Right atrium auricular region (tissue), 2 donors: ENCODE results near the gene FANCM. TPM values are rescaled to one million over a fixed set of nuclear protein-coding genes. Genes with fewer than 3 reads are reported as not detected.

Experiments
- DNase-seq: peaks from one replicate; pipeline ENCODE4 v3.0.0-alpha.2; 2019; ENCODE audit warnings: low spot score
- H3K27ac ChIP-seq, 2 donors: fragments of 200-600 bp; sonication (generic); 1 replicate in 1 of 2; 2 replicates in 1 of 2; pipeline ENCODE4 v1.5.1; 2016 to 2019
- H3K27me3 ChIP-seq, 2 donors: fragments of 200-600 bp; sonication (generic); one replicate each; pipeline versions ENCODE4 v1.5.1 to v1.6.0; 2017 to 2019
- H3K36me3 ChIP-seq: fragments of 200-600 bp; sonication (generic); one replicate; pipeline ENCODE4 v1.5.1; 2016
- H3K4me1 ChIP-seq, 2 donors: fragments of 200-600 bp; sonication (generic); one replicate each; pipeline versions ENCODE4 v1.5.1 to v1.6.0; 2017 to 2019
- H3K4me3 ChIP-seq, 2 donors: fragments of 200-600 bp; sonication (generic); 1 replicate in 1 of 2; 2 replicates in 1 of 2; pipeline ENCODE4 v1.5.1; 2017 to 2019; ENCODE audit warnings: mild to moderate bottlenecking in 1 of 2, moderate library complexity in 1 of 2
- H3K9me3 ChIP-seq, 2 donors: fragments of 200-600 bp; sonication (generic); one replicate each; pipeline ENCODE4 v1.5.1; 2019
- total RNA-seq, 2 donors: library from RNA; depleted of rRNA; stranded (reverse); fragments of >200 nt; gene quantifications; one replicate each; pipeline ENCODE4 v1.1.0, GENCODE V29; 2016
- TF ChIP-seq, protein P1 (sequence below), 2 donors: fragments of 200-600 bp; sonication (generic); IDR thresholded peaks; one replicate each; pipeline ENCODE4 v1.5.1; 2019; ENCODE audit warnings: antibody characterized with exemption in 2 of 2

Gene FANCM
- total RNA-seq, 2 donors from 2014 or later = 1.9 to 3.9 TPM

DNA sequence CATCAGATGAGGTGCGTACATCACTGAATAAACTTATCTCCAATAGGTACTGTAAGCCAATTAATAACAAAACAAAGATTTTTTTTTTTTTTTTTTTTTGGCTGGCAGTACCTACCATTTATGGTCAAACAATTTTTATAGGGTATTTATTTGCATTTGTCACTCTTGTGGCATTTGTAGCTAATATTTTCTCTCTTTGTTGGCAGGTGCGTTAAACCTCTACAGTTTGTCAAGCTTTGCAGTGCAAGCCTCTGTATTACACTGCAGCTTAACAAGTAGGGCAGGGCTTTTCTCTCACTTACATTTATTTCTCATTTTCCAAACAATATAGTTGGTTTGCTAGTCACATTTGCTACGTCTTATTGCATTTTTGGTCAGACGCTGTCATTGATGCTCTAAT, 39.5 kb upstream of the FANCM start:
- no peak for DNase-seq
- Histone ChIP-seq H3K27ac (no peak overlapping the region), H3K4me3 (no peak overlapping the region), H3K27me3 (no peaks in the 10 kb centered on the region), H3K9me3 (no peaks in the 10 kb centered on the region), H3K4me1 (no peaks in the 10 kb centered on the region), H3K36me3 (peaks cover 38% of the 10 kb centered on the region)
- TF ChIP-seq, protein P1, sequence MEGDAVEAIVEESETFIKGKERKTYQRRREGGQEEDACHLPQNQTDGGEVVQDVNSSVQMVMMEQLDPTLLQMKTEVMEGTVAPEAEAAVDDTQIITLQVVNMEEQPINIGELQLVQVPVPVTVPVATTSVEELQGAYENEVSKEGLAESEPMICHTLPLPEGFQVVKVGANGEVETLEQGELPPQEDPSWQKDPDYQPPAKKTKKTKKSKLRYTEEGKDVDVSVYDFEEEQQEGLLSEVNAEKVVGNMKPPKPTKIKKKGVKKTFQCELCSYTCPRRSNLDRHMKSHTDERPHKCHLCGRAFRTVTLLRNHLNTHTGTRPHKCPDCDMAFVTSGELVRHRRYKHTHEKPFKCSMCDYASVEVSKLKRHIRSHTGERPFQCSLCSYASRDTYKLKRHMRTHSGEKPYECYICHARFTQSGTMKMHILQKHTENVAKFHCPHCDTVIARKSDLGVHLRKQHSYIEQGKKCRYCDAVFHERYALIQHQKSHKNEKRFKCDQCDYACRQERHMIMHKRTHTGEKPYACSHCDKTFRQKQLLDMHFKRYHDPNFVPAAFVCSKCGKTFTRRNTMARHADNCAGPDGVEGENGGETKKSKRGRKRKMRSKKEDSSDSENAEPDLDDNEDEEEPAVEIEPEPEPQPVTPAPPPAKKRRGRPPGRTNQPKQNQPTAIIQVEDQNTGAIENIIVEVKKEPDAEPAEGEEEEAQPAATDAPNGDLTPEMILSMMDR (IDR thresholded peaks at IDR 0.05) = no peak

DNA sequence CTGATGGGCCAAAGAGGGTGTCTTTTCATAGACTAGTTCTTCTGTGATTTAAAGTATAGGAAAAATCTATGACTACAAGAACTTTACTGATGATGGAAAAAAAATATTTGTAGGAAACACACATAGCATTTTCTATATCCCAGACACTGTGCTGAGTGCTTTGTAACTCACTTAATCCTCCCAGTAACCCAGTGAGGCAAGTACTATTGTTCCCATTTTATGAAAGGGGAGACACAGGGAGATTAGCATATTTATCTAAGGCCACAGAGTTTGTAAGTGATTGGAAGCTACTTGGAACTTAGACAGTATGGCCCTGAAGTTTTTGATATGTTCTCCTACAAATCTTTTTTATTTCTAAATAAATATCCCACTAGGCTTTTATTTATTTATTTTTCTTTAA, 31.9 kb upstream of the FANCM start:
- H3K4me1 ChIP-seq = no peaks in the 10 kb centered on the region
- H3K9me3 ChIP-seq = no peaks in the 10 kb centered on the region
- H3K27me3 ChIP-seq = no peaks in the 10 kb centered on the region

DNA sequence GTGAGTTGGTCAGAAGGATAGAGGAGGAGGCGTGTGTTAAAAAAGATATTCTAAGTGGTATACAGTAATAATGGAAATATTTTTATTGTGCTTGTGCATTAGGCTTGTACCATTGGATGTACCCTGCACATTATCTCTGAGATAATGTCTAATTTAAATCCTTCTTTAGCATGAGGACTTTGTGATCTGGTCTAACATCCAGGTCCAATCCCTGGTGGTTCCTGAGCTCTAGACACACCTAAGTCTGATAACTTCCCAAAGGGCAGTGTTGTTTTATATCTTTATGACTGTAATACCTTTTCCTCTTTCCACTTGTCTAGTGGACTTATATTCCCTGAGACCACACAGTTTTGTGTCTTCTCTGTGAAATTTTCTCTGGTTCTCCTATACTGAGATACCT, 31.2 kb upstream of the FANCM start:
- TF ChIP-seq, protein P1 (IDR thresholded peaks at IDR 0.05) = no peak
- no peaks in the 10 kb centered on the region for H3K27me3 ChIP-seq
- no peaks in the 10 kb centered on the region for H3K4me1 ChIP-seq
- H3K4me3 ChIP-seq = no peak overlapping the region
- peaks cover 59% of the 10 kb centered on the region for H3K36me3 ChIP-seq
- no peak for DNase-seq
- H3K27ac ChIP-seq = no peak overlapping the region
- no peaks in the 10 kb centered on the region for H3K9me3 ChIP-seq

More for the DNA sequence above, 31.9 kb upstream of the FANCM start:
- Histone ChIP-seq H3K36me3 (peaks cover 62% of the 10 kb centered on the region), H3K27ac (no peak overlapping the region), H3K4me3 (no peak overlapping the region)
- DNase-seq = no peak
- TF ChIP-seq, protein P1 (IDR thresholded peaks at IDR 0.05) = no peak

DNA sequence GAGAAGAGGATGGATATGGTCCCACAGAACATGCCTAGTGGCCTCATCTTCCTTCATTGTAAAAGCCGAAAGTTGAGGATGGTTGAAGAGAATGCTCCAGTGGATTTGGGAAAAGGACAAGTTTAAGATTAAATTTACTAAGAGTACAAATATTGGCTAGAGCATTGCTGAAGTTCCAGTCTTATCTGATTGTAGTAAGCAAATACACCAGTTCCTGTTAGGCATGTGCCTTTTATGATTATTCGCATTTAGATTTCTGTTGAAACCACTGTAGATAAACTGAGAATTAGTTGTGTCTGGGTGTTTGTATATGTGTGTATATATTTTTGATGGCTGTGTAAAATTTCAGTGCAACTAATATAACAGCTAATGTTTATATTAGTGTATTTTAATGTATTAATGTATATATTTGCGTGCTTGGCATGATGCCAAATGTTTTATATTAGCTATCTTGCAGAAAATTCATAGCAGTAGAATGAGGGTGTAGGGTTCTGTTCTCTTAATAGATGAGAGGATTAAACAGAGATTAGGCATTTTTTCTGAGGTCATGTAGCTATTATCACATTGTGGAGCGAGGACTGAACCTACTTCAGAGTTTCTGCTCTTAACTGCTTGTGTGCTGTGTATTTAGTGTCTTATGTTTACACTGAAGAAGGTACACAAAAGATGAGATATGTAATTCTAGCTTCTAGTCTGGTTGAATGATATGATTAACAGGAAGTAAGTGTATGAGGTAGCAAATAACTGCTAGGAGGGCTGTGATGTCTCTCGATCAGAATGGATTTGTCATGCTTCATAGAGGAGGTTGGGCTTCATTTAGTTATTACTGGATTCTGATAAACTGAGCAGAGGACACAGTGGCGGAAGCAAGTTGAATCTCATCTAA, 22.6 kb upstream of the FANCM start:
- Histone ChIP-seq H3K27ac (no peak overlapping the region), H3K4me3 (no peak overlapping the region), H3K27me3 (no peaks in the 10 kb centered on the region), H3K9me3 (no peaks in the 10 kb centered on the region), H3K4me1 (no peaks in the 10 kb centered on the region), H3K36me3 (peaks cover 75% of the 10 kb centered on the region)
- DNase-seq = no peak
- TF ChIP-seq, protein P1 (IDR thresholded peaks at IDR 0.05) = no peak

DNA sequence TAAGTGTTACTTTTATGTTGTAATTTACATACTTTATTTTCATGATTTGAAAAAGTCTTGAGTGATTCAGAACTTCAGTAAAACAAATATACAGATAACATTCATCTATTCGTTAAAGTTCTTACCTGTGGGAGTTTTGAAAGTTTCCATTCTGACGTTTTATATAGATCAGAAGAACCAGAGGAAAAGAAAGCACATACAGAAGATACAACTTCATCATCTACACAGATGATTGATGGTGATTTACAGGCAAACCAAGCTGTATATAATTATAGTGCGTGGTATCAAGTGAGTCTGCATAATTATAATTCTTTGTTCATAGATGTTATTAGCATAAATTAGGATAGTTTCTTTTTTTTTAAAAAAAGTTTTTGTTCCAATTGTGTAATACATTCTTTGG, 21.4 kb upstream of the FANCM start:
- H3K27me3 ChIP-seq = no peaks in the 10 kb centered on the region
- H3K4me3 ChIP-seq = no peak overlapping the region
- no peak overlapping the region for H3K27ac ChIP-seq
- no peaks in the 10 kb centered on the region for H3K9me3 ChIP-seq
- TF ChIP-seq, protein P1 (IDR thresholded peaks at IDR 0.05) = no peak
- peaks cover 86% of the 10 kb centered on the region for H3K36me3 ChIP-seq
- H3K4me1 ChIP-seq = no peaks in the 10 kb centered on the region
- no peak for DNase-seq
